VCaP (cell line): ENCODE data around the gene CD2.

Experiments used
- H3K27ac ChIP-seq: fragments of 450-650 bp; 2 replicates; pipeline ENCODE4 v1.5.1; 2017
- CTCF ChIP-seq: fragments of 450-650 bp; conservative IDR thresholded peaks from 2 replicates; pipeline ENCODE4 v1.5.1; 2017; ENCODE audit warnings: mild to moderate bottlenecking, moderate library complexity

The CD2 gene

GRCh38 chr1:116711263-116711840 is 42.9 kb upstream of the CD2 start:
- TF ChIP-seq CTCF = no peak
- H3K27ac ChIP-seq = peak overlapping the region; percentile 42; the same call in 1 of the 2 replicates

GRCh38 chr1:116712510-116712909 is 41.7 kb upstream of the CD2 start:
- no peak for TF ChIP-seq CTCF
- no peak overlapping the region for H3K27ac ChIP-seq

GRCh38 chr1:116713474-116713873 is 40.8 kb upstream of the CD2 start:
- no peak for TF ChIP-seq CTCF
- H3K27ac ChIP-seq = no peak overlapping the region

GRCh38 chr1:116716391-116716790 is 37.8 kb upstream of the CD2 start:
- no peak for TF ChIP-seq CTCF
- no peak overlapping the region for H3K27ac ChIP-seq

- no peak for TF ChIP-seq CTCF
- H3K27ac ChIP-seq = no peak overlapping the region; the same call in 1 of the 2 replicates
Measured at GRCh38 chr1:116717318-116717717, 36.9 kb upstream of the CD2 start.

- TF ChIP-seq CTCF = no peak
- H3K27ac ChIP-seq = no peak overlapping the region
Measured at GRCh38 chr1:116720364-116721038, 33.7 kb upstream of the CD2 start.

GRCh38 chr1:116721039-116721405 is 33.2 kb upstream of the CD2 start:
- TF ChIP-seq CTCF = no peak
- no peak overlapping the region for H3K27ac ChIP-seq
